ENCODE results near the gene CDK1. TPM values are rescaled to one million over a fixed set of nuclear protein-coding genes. Genes with fewer than 3 reads are reported as not detected.

CDK1 gene
- polyA plus RNA-seq, 2 of the 4 experiments (the other 2 are of a cell fraction): 97.1 to 109 TPM

DNA sequence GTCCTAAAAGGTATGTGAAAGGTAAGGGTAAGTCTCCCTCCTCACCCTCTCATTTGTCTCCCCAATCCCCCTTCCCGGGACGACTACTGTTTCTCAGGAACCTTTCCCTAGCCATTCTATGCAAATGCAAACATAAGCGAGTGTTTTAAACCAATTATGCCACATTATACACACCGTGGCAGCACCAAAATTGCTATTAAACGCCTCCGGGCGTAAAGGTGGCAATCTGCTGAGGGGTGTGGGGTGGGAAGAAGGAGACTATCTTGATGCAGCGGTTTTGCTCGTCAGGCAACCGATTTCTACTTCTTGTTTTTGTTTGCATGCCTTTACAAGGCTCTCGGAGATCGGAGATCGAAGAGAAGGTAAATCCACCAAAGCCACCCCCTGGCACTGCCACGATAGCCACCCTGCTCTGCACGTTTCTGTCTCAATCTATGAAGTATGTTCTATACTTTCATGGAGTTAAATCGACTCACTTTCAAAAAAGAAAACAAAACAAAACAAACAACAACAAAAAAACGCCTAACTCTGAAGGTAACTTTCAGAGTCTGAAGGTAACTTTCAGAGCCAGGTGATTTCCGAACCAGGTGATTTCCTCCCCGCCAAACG, 46.0 kb upstream of the CDK1 start:
- POLR2A ChIA-PET: no interaction called here
- no peaks in the 10 kb centered on the region for H3K9me3 ChIP-seq
- H3K4me1 ChIP-seq: peaks cover 4% of the 10 kb centered on the region; the same call in 1 of the 3 replicates
- DNase-seq (ENCODE audit: low read depth in 1 of 2, low spot score in 1 of 2): no peak
- 77% methylated on average over 20 of the region's 20 CpGs for WGBS (ENCODE audit: missing lambda C conversion rate)
- H3K4me3 ChIP-seq: peak overlapping the region; percentile 80
- ATAC-seq: no peak
- peak overlapping the region; percentile 93 for H3K4me2 ChIP-seq
- TF ChIP-seq RARB (CRISPR knock-in tag; IDR thresholded peaks at IDR 0.05) (no peak), FOXS1 (CRISPR knock-in tag; IDR thresholded peaks at IDR 0.05) (no peak), FOSL2 (IDR thresholded peaks at IDR 0.05) (no peak), FOSL2 (CRISPR knock-in tag; IDR thresholded peaks at IDR 0.05) (no peak), MAZ (IDR thresholded peaks at IDR 0.05; ENCODE audit: borderline replicate concordance, low read depth, low read length) (no peak), HDAC2 (IDR thresholded peaks at IDR 0.05) (no peak), HOXB5 (CRISPR knock-in tag; IDR thresholded peaks at IDR 0.05) (no peak)
- TF ChIP-seq, protein P1, sequence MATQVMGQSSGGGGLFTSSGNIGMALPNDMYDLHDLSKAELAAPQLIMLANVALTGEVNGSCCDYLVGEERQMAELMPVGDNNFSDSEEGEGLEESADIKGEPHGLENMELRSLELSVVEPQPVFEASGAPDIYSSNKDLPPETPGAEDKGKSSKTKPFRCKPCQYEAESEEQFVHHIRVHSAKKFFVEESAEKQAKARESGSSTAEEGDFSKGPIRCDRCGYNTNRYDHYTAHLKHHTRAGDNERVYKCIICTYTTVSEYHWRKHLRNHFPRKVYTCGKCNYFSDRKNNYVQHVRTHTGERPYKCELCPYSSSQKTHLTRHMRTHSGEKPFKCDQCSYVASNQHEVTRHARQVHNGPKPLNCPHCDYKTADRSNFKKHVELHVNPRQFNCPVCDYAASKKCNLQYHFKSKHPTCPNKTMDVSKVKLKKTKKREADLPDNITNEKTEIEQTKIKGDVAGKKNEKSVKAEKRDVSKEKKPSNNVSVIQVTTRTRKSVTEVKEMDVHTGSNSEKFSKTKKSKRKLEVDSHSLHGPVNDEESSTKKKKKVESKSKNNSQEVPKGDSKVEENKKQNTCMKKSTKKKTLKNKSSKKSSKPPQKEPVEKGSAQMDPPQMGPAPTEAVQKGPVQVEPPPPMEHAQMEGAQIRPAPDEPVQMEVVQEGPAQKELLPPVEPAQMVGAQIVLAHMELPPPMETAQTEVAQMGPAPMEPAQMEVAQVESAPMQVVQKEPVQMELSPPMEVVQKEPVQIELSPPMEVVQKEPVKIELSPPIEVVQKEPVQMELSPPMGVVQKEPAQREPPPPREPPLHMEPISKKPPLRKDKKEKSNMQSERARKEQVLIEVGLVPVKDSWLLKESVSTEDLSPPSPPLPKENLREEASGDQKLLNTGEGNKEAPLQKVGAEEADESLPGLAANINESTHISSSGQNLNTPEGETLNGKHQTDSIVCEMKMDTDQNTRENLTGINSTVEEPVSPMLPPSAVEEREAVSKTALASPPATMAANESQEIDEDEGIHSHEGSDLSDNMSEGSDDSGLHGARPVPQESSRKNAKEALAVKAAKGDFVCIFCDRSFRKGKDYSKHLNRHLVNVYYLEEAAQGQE (IDR thresholded peaks at IDR 0.05): no peak
- TF ChIP-seq, protein P2, sequence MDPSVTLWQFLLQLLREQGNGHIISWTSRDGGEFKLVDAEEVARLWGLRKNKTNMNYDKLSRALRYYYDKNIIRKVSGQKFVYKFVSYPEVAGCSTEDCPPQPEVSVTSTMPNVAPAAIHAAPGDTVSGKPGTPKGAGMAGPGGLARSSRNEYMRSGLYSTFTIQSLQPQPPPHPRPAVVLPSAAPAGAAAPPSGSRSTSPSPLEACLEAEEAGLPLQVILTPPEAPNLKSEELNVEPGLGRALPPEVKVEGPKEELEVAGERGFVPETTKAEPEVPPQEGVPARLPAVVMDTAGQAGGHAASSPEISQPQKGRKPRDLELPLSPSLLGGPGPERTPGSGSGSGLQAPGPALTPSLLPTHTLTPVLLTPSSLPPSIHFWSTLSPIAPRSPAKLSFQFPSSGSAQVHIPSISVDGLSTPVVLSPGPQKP (IDR thresholded peaks at IDR 0.05; ENCODE audit: low read depth, low read length): no peak
- TF ChIP-seq, protein P3, sequence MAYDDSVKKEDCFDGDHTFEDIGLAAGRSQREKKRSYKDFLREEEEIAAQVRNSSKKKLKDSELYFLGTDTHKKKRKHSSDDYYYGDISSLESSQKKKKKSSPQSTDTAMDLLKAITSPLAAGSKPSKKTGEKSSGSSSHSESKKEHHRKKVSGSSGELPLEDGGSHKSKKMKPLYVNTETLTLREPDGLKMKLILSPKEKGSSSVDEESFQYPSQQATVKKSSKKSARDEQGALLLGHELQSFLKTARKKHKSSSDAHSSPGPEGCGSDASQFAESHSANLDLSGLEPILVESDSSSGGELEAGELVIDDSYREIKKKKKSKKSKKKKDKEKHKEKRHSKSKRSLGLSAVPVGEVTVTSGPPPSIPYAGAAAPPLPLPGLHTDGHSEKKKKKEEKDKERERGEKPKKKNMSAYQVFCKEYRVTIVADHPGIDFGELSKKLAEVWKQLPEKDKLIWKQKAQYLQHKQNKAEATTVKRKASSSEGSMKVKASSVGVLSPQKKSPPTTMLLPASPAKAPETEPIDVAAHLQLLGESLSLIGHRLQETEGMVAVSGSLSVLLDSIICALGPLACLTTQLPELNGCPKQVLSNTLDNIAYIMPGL (CRISPR knock-in tag; IDR thresholded peaks at IDR 0.05; ENCODE audit: borderline replicate concordance): no peak
- H3K27ac ChIP-seq: peak overlapping the region in 1 of 2 experiments; percentile 77; a peak in 3 of 6 replicates
- CTCF ChIA-PET: no interaction called here
- no peak for FAIRE-seq

DNA sequence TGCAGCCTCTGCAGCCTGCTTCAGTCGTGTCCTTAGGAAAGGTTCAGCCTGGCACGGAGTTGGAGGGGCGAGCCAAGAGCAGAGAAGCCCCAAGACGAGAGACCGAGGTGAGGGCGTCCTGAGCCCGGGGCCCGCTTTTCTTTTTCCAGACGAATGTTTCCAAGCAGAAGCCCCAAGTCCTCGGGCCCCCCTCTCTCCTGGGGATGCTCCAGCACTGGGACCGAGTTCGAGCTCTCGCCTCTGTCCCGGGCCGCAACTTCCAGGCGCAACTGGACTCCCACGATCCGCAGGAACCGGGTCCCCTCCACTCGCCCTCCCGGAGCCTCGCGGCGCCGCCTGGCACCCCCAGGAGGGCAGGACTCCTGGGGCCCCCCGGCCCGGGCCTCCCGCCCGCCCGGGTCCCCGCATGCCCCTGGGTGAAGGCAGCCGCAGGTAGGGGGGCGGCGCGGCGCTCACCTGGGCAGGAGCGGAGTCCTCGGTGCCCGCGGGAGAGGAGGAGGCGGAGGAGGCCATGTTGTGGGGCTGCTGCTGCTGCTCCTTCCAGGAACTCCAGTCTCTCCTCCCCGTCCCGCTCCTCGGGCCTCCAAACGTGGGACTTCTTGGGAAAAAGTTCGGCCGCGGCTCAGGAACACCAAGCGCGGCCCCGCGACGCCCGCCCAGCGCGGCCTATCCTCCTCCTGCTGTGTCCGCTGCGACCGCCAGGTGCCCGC, 45.3 kb upstream of the CDK1 start:
- H3K4me2 ChIP-seq: peak overlapping the region; percentile 93
- DNase-seq (ENCODE audit: low read depth in 1 of 2, low spot score in 1 of 2) (peak in 1 of 2 experiments; percentile 45), ATAC-seq (peak; percentile 96 to 98), FAIRE-seq (no peak)
- no peaks in the 10 kb centered on the region for H3K9me3 ChIP-seq
- H3K4me3 ChIP-seq: peak overlapping the region; percentile 80
- peaks cover 8% of the 10 kb centered on the region; the same call in 1 of the 3 replicates for H3K4me1 ChIP-seq
- WGBS (ENCODE audit: missing lambda C conversion rate): 22% methylated on average over 28 of the region's 60 CpGs
- POLR2A ChIA-PET: no interaction called here
- CTCF ChIA-PET: interaction anchor here (0.6 to 1.8 kb wide), 2 partner anchors 10 to 1510 kb away, joined by 3 to 4 read pairs; no protein-coding TSS in a partner anchor
- peak overlapping the region; percentile 77 to 84 for H3K27ac ChIP-seq
- TF ChIP-seq HOXA7 (CRISPR knock-in tag; IDR thresholded peaks at IDR 0.05) (no peak), ESRRA (IDR thresholded peaks at IDR 0.05; ENCODE audit: borderline replicate concordance, low read length) (no peak), CEBPB (IDR thresholded peaks at IDR 0.05) (no peak), ZC3H11A (IDR thresholded peaks at IDR 0.05) (no peak), RFX5 (IDR thresholded peaks at IDR 0.05) (no peak), POLR2AphosphoS2 (conservative IDR thresholded peaks at IDR 0.05; ENCODE audit: low read length) (no peak), PHF8 (IDR thresholded peaks at IDR 0.05; ENCODE audit: borderline replicate concordance, low read depth) (peak; percentile 60; the same call in 1 of the 2 replicates), EHMT2 (IDR thresholded peaks at IDR 0.05; ENCODE audit: low read depth) (no peak), NFE2L2 (conservative IDR thresholded peaks at IDR 0.05; ENCODE audit: low read length) (no peak), KDM1A (IDR thresholded peaks at IDR 0.05; ENCODE audit: low read depth) (no peak), MYC (IDR thresholded peaks at IDR 0.05; ENCODE audit: borderline replicate concordance, low read length) (no peak), JUN (IDR thresholded peaks at IDR 0.05) (no peak), BHLHE40 (IDR thresholded peaks at IDR 0.05; ENCODE audit: low read depth, low read length) (no peak), MAZ (IDR thresholded peaks at IDR 0.05; ENCODE audit: borderline replicate concordance, low read depth, low read length) (no peak), CHD4 (IDR thresholded peaks at IDR 0.05; ENCODE audit: borderline replicate concordance) (no peak), SMC3 (IDR thresholded peaks at IDR 0.05) (0 out of 3 replicates have a peak, but pooled peaks have one; percentile 10), RAD21 (conservative IDR thresholded peaks at IDR 0.05 in 1 of 2, IDR thresholded peaks at IDR 0.05 in 1 of 2) (no peak)
- TF ChIP-seq, protein P3 (CRISPR knock-in tag; IDR thresholded peaks at IDR 0.05; ENCODE audit: borderline replicate concordance): no peak
- TF ChIP-seq, protein P4, sequence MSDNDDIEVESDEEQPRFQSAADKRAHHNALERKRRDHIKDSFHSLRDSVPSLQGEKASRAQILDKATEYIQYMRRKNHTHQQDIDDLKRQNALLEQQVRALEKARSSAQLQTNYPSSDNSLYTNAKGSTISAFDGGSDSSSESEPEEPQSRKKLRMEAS (IDR thresholded peaks at IDR 0.05): 0 out of 2 replicates have a peak, but pooled peaks have one; percentile 17

Data from A549 (cell line).